AG04450 (cell line): Measurements from ENCODE around the gene COPS4. TPM values are rescaled to one million over a fixed set of nuclear protein-coding genes. Genes with fewer than 3 reads are reported as not detected.
A peak's percentile ranks its signal among the peaks of the same experiment; 100 is the strongest.

Experiments used
- CTCF ChIA-PET: fragments of 300-600, 350-600 bp; formaldehyde crosslinking; extraction: SDS; loops from one replicate; lab custom pipeline; 2022; ENCODE audit warnings: antibody characterized with exemption, inconsistent platforms; lab: Charles Lee
- POLR2A ChIA-PET: fragments of 350-600 bp; formaldehyde crosslinking; extraction: SDS; loops from one replicate; lab custom pipeline; 2021; ENCODE audit warnings: antibody characterized with exemption, inconsistent platforms; lab: Yijun Ruan, JAX
- DNase-seq: peaks from one replicate; pipeline ENCODE4 v3.0.0-alpha.2; 2011; ENCODE audit warnings: low read depth, low spot score
- H3K27ac ChIP-seq: one replicate; pipeline ENCODE4 v1.5.1; 2012; ENCODE audit warnings: low read depth, low read length, control low read depth
- H3K27me3 ChIP-seq: one replicate; pipeline ENCODE4 v1.6.0; 2012; ENCODE audit warnings: low read length; ENCODE audit not compliant: control insufficient read depth, insufficient read depth
- H3K4me3 ChIP-seq: 2 replicates; pipeline ENCODE4 v1.5.1; 2011; ENCODE audit warnings: mild to moderate bottlenecking, low read depth, low read length, control low read depth
- H3K9me3 ChIP-seq: 2 replicates; pipeline ENCODE4 v1.5.1; 2012; ENCODE audit warnings: low read length; ENCODE audit not compliant: control insufficient read depth, insufficient read depth
- CTCF ChIP-seq: IDR thresholded peaks from 2 replicates; pipeline ENCODE4 v1.5.1; 2011; ENCODE audit warnings: low read depth, low read length, control low read depth, inconsistent platforms
- polyA plus RNA-seq: library from polyadenylated mRNA; depleted of rRNA; stranded (reverse); fragments of >200 nt; gene quantifications from 2 replicates; pipeline ENCODE4 v1.2.3, GENCODE V29; 2011

The COPS4 gene
- polyA plus RNA-seq, 1 experiment: 78.4 TPM

DNA sequence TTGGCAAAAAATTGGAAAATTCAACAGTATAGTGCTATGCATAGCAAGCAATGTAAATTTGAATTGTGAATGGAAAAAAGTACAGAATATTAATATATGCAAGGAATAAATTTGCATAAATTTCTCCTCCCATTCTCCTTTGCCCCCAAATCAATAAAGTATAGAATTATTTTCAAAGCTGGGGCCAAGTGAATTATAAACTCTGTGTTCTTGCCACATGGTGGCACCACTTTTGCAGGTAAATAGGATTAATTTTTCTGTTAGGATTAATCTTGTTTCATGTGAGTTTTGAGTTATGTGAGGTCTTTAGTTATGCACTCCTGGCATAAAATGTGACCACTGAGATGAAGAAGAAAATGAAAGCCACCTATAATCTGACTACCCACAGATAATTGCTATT is 19.9 kb downstream of the COPS4 start:
- no peak for DNase-seq
- no peak overlapping the region for H3K27ac ChIP-seq
- ChIA-PET CTCF (interaction anchor here (1.0 to 2.6 kb wide), 5 partner anchors 7 to 226 kb away, joined by 3 to 18 read pairs (median 4); no protein-coding TSS in a partner anchor), POLR2A (no interaction called here)
- H3K9me3 ChIP-seq: no peaks in the 10 kb centered on the region
- H3K4me3 ChIP-seq: no peak overlapping the region
- H3K27me3 ChIP-seq: no peaks in the 10 kb centered on the region
- TF ChIP-seq CTCF: peak; percentile 41

GRCh38 chr4:83062739-83063138 is 27.8 kb downstream of the COPS4 start:
- ChIA-PET POLR2A (interaction anchor here (1.2 kb wide), 1 partner anchor 8 kb away, joined by 3 read pairs; no protein-coding TSS in a partner anchor), CTCF (interaction anchor here (0.9 to 1.5 kb wide), 2 partner anchors 9 to 12 kb away, joined by 4 to 6 read pairs; no protein-coding TSS in a partner anchor)
- Histone ChIP-seq H3K27me3 (no peaks in the 10 kb centered on the region), H3K27ac (no peak overlapping the region), H3K4me3 (no peak overlapping the region), H3K9me3 (no peaks in the 10 kb centered on the region)
- no peak for TF ChIP-seq CTCF
- DNase-seq: no peak

DNA sequence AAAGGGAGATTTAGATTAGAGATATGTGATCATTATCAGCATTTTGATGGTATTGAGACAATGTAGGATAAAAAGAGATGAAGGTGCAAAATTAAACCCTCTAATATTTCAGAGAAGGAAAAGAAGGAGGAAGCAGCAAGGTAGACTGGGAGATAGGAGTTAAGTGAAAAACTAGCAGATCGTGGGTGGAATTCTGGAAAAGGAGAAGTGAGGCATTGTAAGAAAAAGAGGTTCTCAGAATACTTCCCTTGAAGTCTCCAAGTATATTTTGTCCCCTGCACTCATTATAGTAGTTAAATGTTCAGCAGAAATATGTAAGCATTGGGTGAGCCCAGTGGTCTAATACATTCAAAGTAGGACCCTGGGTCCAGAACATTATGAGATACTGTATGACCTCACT is 30.3 kb downstream of the COPS4 start:
- no peaks in the 10 kb centered on the region for H3K27me3 ChIP-seq
- ChIA-PET POLR2A (no interaction called here), CTCF (interaction anchor here (1.0 to 1.3 kb wide), 2 partner anchors 195 to 217 kb away, joined by 3 to 4 read pairs; no protein-coding TSS in a partner anchor)
- H3K4me3 ChIP-seq: no peak overlapping the region
- DNase-seq: no peak
- no peaks in the 10 kb centered on the region for H3K9me3 ChIP-seq
- no peak overlapping the region for H3K27ac ChIP-seq
- TF ChIP-seq CTCF: no peak

DNA sequence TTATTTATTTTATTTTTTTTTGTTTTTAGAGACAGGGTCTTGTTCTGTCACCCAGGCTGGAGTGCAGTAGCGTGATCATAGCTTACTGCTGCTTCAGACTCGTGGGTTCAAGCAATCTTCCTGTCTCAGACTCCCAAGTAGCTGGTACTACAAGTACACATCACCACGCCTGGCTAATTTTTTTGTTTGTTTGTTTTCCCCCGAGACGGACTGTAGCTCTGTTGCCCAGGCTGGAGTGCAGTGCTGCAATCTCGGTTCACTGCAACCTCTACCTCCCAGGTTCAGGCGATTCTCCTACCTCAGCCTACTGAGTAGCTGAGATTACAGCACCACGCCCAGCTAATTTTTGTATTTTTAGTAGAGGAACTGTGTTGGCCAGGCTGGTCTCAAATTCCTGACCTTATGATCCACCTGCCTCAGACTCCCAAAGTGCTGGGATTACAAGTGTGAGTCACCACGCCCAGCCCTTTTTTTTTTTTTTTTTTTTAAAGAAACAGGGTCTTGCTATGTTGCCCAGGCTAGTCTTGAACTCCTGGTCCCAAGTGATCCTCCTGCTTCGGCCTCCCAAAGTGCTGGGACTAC is 32.2 kb downstream of the COPS4 start:
- Histone ChIP-seq H3K9me3 (no peaks in the 10 kb centered on the region), H3K4me3 (no peak overlapping the region), H3K27ac (no peak overlapping the region), H3K27me3 (no peaks in the 10 kb centered on the region)
- no peak for TF ChIP-seq CTCF
- POLR2A ChIA-PET: interaction anchor here (0.7 kb wide), 1 partner anchor 213 kb away, joined by 9 read pairs; no protein-coding TSS in a partner anchor
- CTCF ChIA-PET: interaction anchor here (0.7 to 1.0 kb wide), 2 partner anchors 43 to 218 kb away, joined by 3 read pairs; partner anchors contain the start of gene COQ2
- DNase-seq: no peak

GRCh38 chr4:83071116-83071515 is 36.1 kb downstream of the COPS4 start:
- H3K27ac ChIP-seq: no peak overlapping the region
- TF ChIP-seq CTCF: no peak
- ChIA-PET CTCF (interaction anchor here (1.6 to 2.1 kb wide), 3 partner anchors 189 to 213 kb away, joined by 4 to 14 read pairs (median 13); partner anchors contain the start of gene COQ2), POLR2A (interaction anchor here (0.9 kb wide), 1 partner anchor 9 kb away, joined by 3 read pairs; no protein-coding TSS in a partner anchor)
- no peaks in the 10 kb centered on the region for H3K9me3 ChIP-seq
- H3K27me3 ChIP-seq: no peaks in the 10 kb centered on the region
- DNase-seq: no peak
- no peak overlapping the region for H3K4me3 ChIP-seq
